ENCODE measurements around the gene MACROD2. TPM values are rescaled to one million over a fixed set of nuclear protein-coding genes. Genes with fewer than 3 reads are reported as not detected.
"Not testable (repeated sequence)": the region's sequence is repeated elsewhere in the genome, so short reads cannot be mapped to it uniquely, and the experiment has no call there.

Gene MACROD2
- total RNA-seq, 5 donors from 2014 or later (not counting 1 experiment from before 2014, with no cell fraction given): 0.23 to 1.3 (median 0.51) TPM; not detected in 2

DNA sequence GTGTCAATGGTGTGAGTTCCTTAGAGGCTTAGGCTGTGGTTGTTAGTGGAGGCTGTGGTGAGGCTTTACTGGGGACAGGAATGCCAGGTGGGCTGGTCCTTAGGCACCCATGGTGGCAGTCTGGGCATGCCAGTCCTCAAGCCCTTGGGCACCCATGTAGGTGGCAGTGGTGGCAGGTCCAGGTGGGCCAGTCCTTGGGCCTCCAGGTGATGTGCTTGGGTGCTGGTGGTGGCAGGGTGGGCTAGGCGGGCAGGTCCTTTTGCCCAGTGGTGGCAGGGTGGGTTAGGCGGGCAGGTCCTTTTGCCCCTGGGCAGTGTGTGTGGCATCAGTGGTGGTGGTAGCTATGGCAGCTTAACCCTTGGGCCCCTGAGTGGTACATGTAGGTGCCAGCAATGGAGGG, 208.3 kb downstream of the MACROD2 start:
- 93% methylated on average over 2 of the region's 2 CpGs for WGBS (ENCODE audit: insufficient coverage)
- ATAC-seq (replicated peaks in 1 of 4) (no peak), DNase-seq (no peak)
- H3K4me3 Mint-ChIP-seq: no peak overlapping the region
- Histone ChIP-seq H3K27me3 (replicated peaks in 1 of 2; ENCODE audit: control insufficient read depth in 2 of 2, extremely low read depth in 1 of 2, insufficient read depth in 2 of 2, low read length in 1 of 2) (no peaks in the 10 kb centered on the region), H3K9me3 (no peaks in the 10 kb centered on the region), H3K4me1 (ENCODE audit: control insufficient read depth in 1 of 2, extremely low read depth in 1 of 2, insufficient read depth in 2 of 2, low read length in 2 of 2) (no peaks in the 10 kb centered on the region), H3K4me3 (ENCODE audit: control insufficient read depth in 1 of 2, extremely low read depth in 1 of 2, low read length in 1 of 2) (no peak overlapping the region), H3K36me3 (ENCODE audit: control insufficient read depth in 2 of 2, extremely low read depth in 1 of 2, insufficient read depth in 1 of 2, low read length in 1 of 2) (no peaks in the 10 kb centered on the region), H3K27ac (ENCODE audit: low read length) (no peak overlapping the region)
- POLR2A ChIA-PET: no interaction called here
- no peaks in the 10 kb centered on the region for H3K36me3 Mint-ChIP-seq
- CTCF ChIA-PET: interaction anchor here in 1 of 2 donors (0.7 kb wide), 1 partner anchor 85 kb away, joined by 4 read pairs; no protein-coding TSS in a partner anchor
- no peak overlapping the region for H3K27ac Mint-ChIP-seq
- peaks cover 6 to 17% (median 15%) of the 10 kb centered on the region in 3 donors for H3K9me3 Mint-ChIP-seq
- H3K27me3 Mint-ChIP-seq: no peaks in the 10 kb centered on the region
- H3K4me1 Mint-ChIP-seq: no peaks in the 10 kb centered on the region

- no peak overlapping the region for H3K27ac Mint-ChIP-seq
- H3K27ac ChIP-seq (ENCODE audit: low read length): no peak overlapping the region
- CTCF ChIA-PET: no interaction called here
- H3K4me3 ChIP-seq (ENCODE audit: control insufficient read depth in 1 of 2, extremely low read depth in 1 of 2, low read length in 1 of 2): no peak overlapping the region
- no peaks in the 10 kb centered on the region for H3K36me3 Mint-ChIP-seq
- H3K36me3 ChIP-seq (ENCODE audit: control insufficient read depth in 2 of 2, extremely low read depth in 1 of 2, insufficient read depth in 1 of 2, low read length in 1 of 2): no peaks in the 10 kb centered on the region
- H3K9me3 ChIP-seq: no peaks in the 10 kb centered on the region
- H3K27me3 ChIP-seq (replicated peaks in 1 of 2; ENCODE audit: control insufficient read depth in 2 of 2, extremely low read depth in 1 of 2, insufficient read depth in 2 of 2, low read length in 1 of 2): no peaks in the 10 kb centered on the region
- no peak for ATAC-seq (replicated peaks in 1 of 4)
- no peaks in the 10 kb centered on the region for H3K4me1 ChIP-seq (ENCODE audit: control insufficient read depth in 1 of 2, extremely low read depth in 1 of 2, insufficient read depth in 2 of 2, low read length in 2 of 2)
- POLR2A ChIA-PET: no interaction called here
- DNase-seq: no peak
- peaks cover 16% of the 10 kb centered on the region in 3 donors for H3K9me3 Mint-ChIP-seq
- no peaks in the 10 kb centered on the region for H3K27me3 Mint-ChIP-seq
- no peaks in the 10 kb centered on the region for H3K4me1 Mint-ChIP-seq
- no CpG with 5 or more reads among the region's 4 CpGs for WGBS (ENCODE audit: insufficient coverage)
- no peak overlapping the region for H3K4me3 Mint-ChIP-seq
Measured at GRCh38 chr20:14207591-14207990, 212.3 kb downstream of the MACROD2 start.

- POLR2A ChIA-PET: no interaction called here
- H3K27ac ChIP-seq (ENCODE audit: low read length): no peak overlapping the region
- H3K27ac Mint-ChIP-seq: no peak overlapping the region
Measured at GRCh38 chr20:14208956-14209355, 213.6 kb downstream of the MACROD2 start.

GRCh38 chr20:14210146-14210545, 214.8 kb downstream of the MACROD2 start:
- H3K4me3 Mint-ChIP-seq: no peak overlapping the region
- peaks cover 6 to 12% (median 10%) of the 10 kb centered on the region in 3 donors for H3K9me3 Mint-ChIP-seq
- H3K36me3 Mint-ChIP-seq: no peaks in the 10 kb centered on the region
- H3K27ac Mint-ChIP-seq: no peak overlapping the region
- H3K27ac ChIP-seq (ENCODE audit: low read length): no peak overlapping the region
- POLR2A ChIA-PET: no interaction called here
- WGBS (ENCODE audit: insufficient coverage): 71% methylated on average over 1 of the region's 1 CpG
- no peaks in the 10 kb centered on the region for H3K27me3 Mint-ChIP-seq
- DNase-seq (no peak), ATAC-seq (replicated peaks in 1 of 4) (no peak)
- no peaks in the 10 kb centered on the region for H3K4me1 Mint-ChIP-seq
- H3K4me3 ChIP-seq (ENCODE audit: control insufficient read depth in 1 of 2, extremely low read depth in 1 of 2, low read length in 1 of 2): no peak overlapping the region
- no peaks in the 10 kb centered on the region for H3K27me3 ChIP-seq (replicated peaks in 1 of 2; ENCODE audit: control insufficient read depth in 2 of 2, extremely low read depth in 1 of 2, insufficient read depth in 2 of 2, low read length in 1 of 2)
- no peaks in the 10 kb centered on the region for H3K9me3 ChIP-seq
- no peaks in the 10 kb centered on the region for H3K4me1 ChIP-seq (ENCODE audit: control insufficient read depth in 1 of 2, extremely low read depth in 1 of 2, insufficient read depth in 2 of 2, low read length in 2 of 2)
- CTCF ChIA-PET: no interaction called here
- no peaks in the 10 kb centered on the region for H3K36me3 ChIP-seq (ENCODE audit: control insufficient read depth in 2 of 2, extremely low read depth in 1 of 2, insufficient read depth in 1 of 2, low read length in 1 of 2)

More at GRCh38 chr20:14208956-14209355, 213.6 kb downstream of the MACROD2 start:
- H3K4me3 ChIP-seq (ENCODE audit: control insufficient read depth in 1 of 2, extremely low read depth in 1 of 2, low read length in 1 of 2): no peak overlapping the region
- Mint-ChIP-seq H3K4me1 (no peaks in the 10 kb centered on the region), H3K36me3 (no peaks in the 10 kb centered on the region), H3K9me3 (peaks cover 10 to 13% (median 12%) of the 10 kb centered on the region in 3 donors), H3K4me3 (no peak overlapping the region), H3K27me3 (no peaks in the 10 kb centered on the region)
- no peak for ATAC-seq (replicated peaks in 1 of 4)
- 100% methylated on average over 1 of the region's 1 CpG for WGBS (ENCODE audit: insufficient coverage)
- DNase-seq: no peak
- no peaks in the 10 kb centered on the region for H3K36me3 ChIP-seq (ENCODE audit: control insufficient read depth in 2 of 2, extremely low read depth in 1 of 2, insufficient read depth in 1 of 2, low read length in 1 of 2)
- CTCF ChIA-PET: no interaction called here
- H3K27me3 ChIP-seq (replicated peaks in 1 of 2; ENCODE audit: control insufficient read depth in 2 of 2, extremely low read depth in 1 of 2, insufficient read depth in 2 of 2, low read length in 1 of 2): no peaks in the 10 kb centered on the region
- no peaks in the 10 kb centered on the region for H3K9me3 ChIP-seq
- no peaks in the 10 kb centered on the region for H3K4me1 ChIP-seq (ENCODE audit: control insufficient read depth in 1 of 2, extremely low read depth in 1 of 2, insufficient read depth in 2 of 2, low read length in 2 of 2)

GRCh38 chr20:14214046-14214445, 218.7 kb downstream of the MACROD2 start:
- Mint-ChIP-seq H3K27ac (no peak overlapping the region), H3K9me3 (peaks cover 12 to 34% (median 22%) of the 10 kb centered on the region in 3 donors), H3K4me3 (no peak overlapping the region), H3K27me3 (no peaks in the 10 kb centered on the region), H3K36me3 (no peaks in the 10 kb centered on the region), H3K4me1 (no peaks in the 10 kb centered on the region)
- Histone ChIP-seq H3K4me1 (ENCODE audit: control insufficient read depth in 1 of 2, extremely low read depth in 1 of 2, insufficient read depth in 2 of 2, low read length in 2 of 2) (no peaks in the 10 kb centered on the region), H3K9me3 (no peaks in the 10 kb centered on the region), H3K27ac (ENCODE audit: low read length) (no peak overlapping the region), H3K4me3 (ENCODE audit: control insufficient read depth in 1 of 2, extremely low read depth in 1 of 2, low read length in 1 of 2) (no peak overlapping the region), H3K36me3 (ENCODE audit: control insufficient read depth in 2 of 2, extremely low read depth in 1 of 2, insufficient read depth in 1 of 2, low read length in 1 of 2) (no peaks in the 10 kb centered on the region), H3K27me3 (replicated peaks in 1 of 2; ENCODE audit: control insufficient read depth in 2 of 2, extremely low read depth in 1 of 2, insufficient read depth in 2 of 2, low read length in 1 of 2) (no peaks in the 10 kb centered on the region)
- ChIA-PET POLR2A (no interaction called here), CTCF (no interaction called here)
- WGBS (ENCODE audit: insufficient coverage): no CpG with 5 or more reads among the region's 1 CpG
- DNase-seq (no peak), ATAC-seq (replicated peaks in 1 of 4) (no peak)

GRCh38 chr20:14215880-14216279, 220.6 kb downstream of the MACROD2 start:
- H3K27ac ChIP-seq (ENCODE audit: low read length); DNase-seq; H3K27me3 Mint-ChIP-seq; POLR2A ChIA-PET; H3K4me3 ChIP-seq (ENCODE audit: control insufficient read depth in 1 of 2, extremely low read depth in 1 of 2, low read length in 1 of 2); ATAC-seq (replicated peaks in 1 of 4); H3K36me3 ChIP-seq (ENCODE audit: control insufficient read depth in 2 of 2, extremely low read depth in 1 of 2, insufficient read depth in 1 of 2, low read length in 1 of 2); CTCF ChIA-PET; H3K36me3 Mint-ChIP-seq; H3K27ac Mint-ChIP-seq; H3K9me3 ChIP-seq; H3K4me1 Mint-ChIP-seq; H3K4me3 Mint-ChIP-seq; H3K4me1 ChIP-seq (ENCODE audit: control insufficient read depth in 1 of 2, extremely low read depth in 1 of 2, insufficient read depth in 2 of 2, low read length in 2 of 2); H3K27me3 ChIP-seq (replicated peaks in 1 of 2; ENCODE audit: control insufficient read depth in 2 of 2, extremely low read depth in 1 of 2, insufficient read depth in 2 of 2, low read length in 1 of 2): not testable (repeated sequence)
- WGBS (ENCODE audit: insufficient coverage): no CpG with 5 or more reads among the region's 1 CpG
- peaks cover 12 to 31% (median 29%) of the 10 kb centered on the region in 3 donors for H3K9me3 Mint-ChIP-seq

DNA sequence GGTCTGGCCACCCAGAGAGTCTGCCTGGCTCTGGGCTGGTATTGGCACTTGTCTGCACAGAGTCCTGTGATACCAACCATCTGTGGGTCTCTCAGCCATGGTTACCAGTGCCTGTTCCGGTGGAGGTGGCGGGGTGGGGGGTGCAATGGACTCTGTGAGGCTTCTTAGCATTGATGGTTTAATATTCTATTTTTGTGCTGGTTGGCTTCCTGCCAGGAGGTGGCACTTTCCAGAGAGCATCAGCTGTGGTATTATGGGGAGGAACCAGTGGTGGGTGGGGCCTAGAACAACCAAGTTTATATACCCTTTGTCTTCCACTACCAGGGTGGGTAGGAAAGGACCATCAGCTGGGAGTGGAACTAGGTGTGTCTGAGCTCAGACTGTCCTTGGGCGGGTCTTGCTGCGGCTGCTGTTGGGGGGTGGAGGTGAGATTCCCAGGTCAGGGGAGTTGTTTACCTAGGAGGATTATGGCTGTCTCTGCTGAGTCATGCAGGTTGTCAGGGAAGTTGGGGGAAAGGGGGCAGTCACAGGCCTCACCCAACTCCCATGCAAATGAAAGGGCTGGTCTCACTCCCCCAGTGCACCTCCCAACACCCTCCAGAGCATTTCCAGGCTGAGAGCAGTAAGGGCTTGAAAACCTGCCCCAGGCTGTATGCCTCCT, 224.6 kb downstream of the MACROD2 start:
- no peaks in the 10 kb centered on the region for H3K4me1 Mint-ChIP-seq
- ATAC-seq (replicated peaks in 1 of 4): no peak
- no peak overlapping the region for H3K27ac Mint-ChIP-seq

More for the DNA sequence above, 224.6 kb downstream of the MACROD2 start:
- no CpG with 5 or more reads among the region's 4 CpGs for WGBS (ENCODE audit: insufficient coverage)
- ChIA-PET CTCF (no interaction called here), POLR2A (no interaction called here)
- Histone ChIP-seq H3K4me1 (ENCODE audit: control insufficient read depth in 1 of 2, extremely low read depth in 1 of 2, insufficient read depth in 2 of 2, low read length in 2 of 2) (no peaks in the 10 kb centered on the region), H3K27me3 (replicated peaks in 1 of 2; ENCODE audit: control insufficient read depth in 2 of 2, extremely low read depth in 1 of 2, insufficient read depth in 2 of 2, low read length in 1 of 2) (no peaks in the 10 kb centered on the region), H3K4me3 (ENCODE audit: control insufficient read depth in 1 of 2, extremely low read depth in 1 of 2, low read length in 1 of 2) (no peak overlapping the region), H3K27ac (ENCODE audit: low read length) (no peak overlapping the region), H3K9me3 (no peaks in the 10 kb centered on the region), H3K36me3 (ENCODE audit: control insufficient read depth in 2 of 2, extremely low read depth in 1 of 2, insufficient read depth in 1 of 2, low read length in 1 of 2) (no peaks in the 10 kb centered on the region)
- no peak overlapping the region for H3K4me3 Mint-ChIP-seq
- H3K36me3 Mint-ChIP-seq: no peaks in the 10 kb centered on the region
- no peaks in the 10 kb centered on the region for H3K27me3 Mint-ChIP-seq
- DNase-seq: no peak
- H3K9me3 Mint-ChIP-seq: peaks cover 10 to 44% (median 30%) of the 10 kb centered on the region in 3 donors

Measured in T-cell (primary cell).